GM19324 (cell line): ENCODE results near the gene EPG5.
A peak's percentile ranks its signal among the peaks of the same experiment; 100 is the strongest.
"Not testable (repeated sequence)": the region's sequence is repeated elsewhere in the genome, so short reads cannot be mapped to it uniquely, and the experiment has no call there.

Experiments
- ATAC-seq: cut with Tn5 transposase; IDR thresholded peaks from one replicate; pipeline ENCODE4 v1.9.1; 2021; ENCODE audit warnings: mild to moderate bottlenecking, moderate library complexity; ENCODE audit not compliant: unreplicated experiment, low FRiP score

The EPG5 gene

GRCh38 chr18:45967007-45967706 lies at the start of gene EPG5:
TSS of gene EPG5 (minus strand) at chr18:45967329. CDS start at chr18:45967239, 90 bp downstream.
- peak; percentile 98 for ATAC-seq

- no peak for ATAC-seq
These were observed 46.5 kb upstream of the EPG5 start for GRCh38 chr18:46013484-46014189.

GRCh38 chr18:46010676-46011075 lies 43.5 kb upstream of the EPG5 start:
- ATAC-seq, result no peak

- ATAC-seq, result no peak
These were observed 42.9 kb upstream of the EPG5 start for GRCh38 chr18:46010050-46010449.

- no peak for ATAC-seq
These were observed 42.2 kb upstream of the EPG5 start for GRCh38 chr18:46009125-46009840.

- no peak for ATAC-seq
These were observed 41.4 kb upstream of the EPG5 start for GRCh38 chr18:46008531-46008930.

- no peak for ATAC-seq
These were observed 40.0 kb upstream of the EPG5 start for GRCh38 chr18:46007165-46007564.

- no peak for ATAC-seq
These were observed 35.8 kb upstream of the EPG5 start for GRCh38 chr18:46002934-46003333.

- no peak for ATAC-seq
These were observed 34.8 kb upstream of the EPG5 start for GRCh38 chr18:46001892-46002291.

GRCh38 chr18:46001074-46001473 lies 33.9 kb upstream of the EPG5 start:
- no peak for ATAC-seq

- no peak for ATAC-seq
These were observed 32.4 kb upstream of the EPG5 start for GRCh38 chr18:45999536-45999935.

- no peak for ATAC-seq
These were observed 31.1 kb upstream of the EPG5 start for GRCh38 chr18:45998244-45998643.

GRCh38 chr18:45997700-45998151 lies 30.6 kb upstream of the EPG5 start:
- no peak for ATAC-seq

- no peak for ATAC-seq
These were observed 28.3 kb upstream of the EPG5 start for GRCh38 chr18:45995461-45995860.

- no peak for ATAC-seq
These were observed 26.3 kb upstream of the EPG5 start for GRCh38 chr18:45993438-45993837.

- ATAC-seq, result not testable (repeated sequence)
These were observed 25.4 kb upstream of the EPG5 start for GRCh38 chr18:45992527-45992926.

- ATAC-seq, result no peak
These were observed 24.7 kb upstream of the EPG5 start for GRCh38 chr18:45991788-45992187.

GRCh38 chr18:45984546-45985235 lies 17.6 kb upstream of the EPG5 start:
- ATAC-seq, result no peak

- ATAC-seq, result no peak
These were observed 14.7 kb upstream of the EPG5 start for GRCh38 chr18:45981821-45982220.

- no peak for ATAC-seq
These were observed 13.1 kb upstream of the EPG5 start for GRCh38 chr18:45980229-45980628.

GRCh38 chr18:45978084-45978483 lies 11.0 kb upstream of the EPG5 start:
- no peak for ATAC-seq
